ENCODE measurements around the gene CD247. TPM values are rescaled to one million over a fixed set of nuclear protein-coding genes. Genes with fewer than 3 reads are reported as not detected.

The CD247 gene
- total RNA-seq, 4 donors from 2014 or later: 2.0 to 4.7 (median 2.6) TPM

GRCh38 chr1:167463875-167464575 lies 54.3 kb downstream of the CD247 start:
- DNase-seq (ENCODE audit: low spot score) (no peak), ATAC-seq (ENCODE audit: low FRiP score) (no peak)
- TF ChIP-seq, protein P1, sequence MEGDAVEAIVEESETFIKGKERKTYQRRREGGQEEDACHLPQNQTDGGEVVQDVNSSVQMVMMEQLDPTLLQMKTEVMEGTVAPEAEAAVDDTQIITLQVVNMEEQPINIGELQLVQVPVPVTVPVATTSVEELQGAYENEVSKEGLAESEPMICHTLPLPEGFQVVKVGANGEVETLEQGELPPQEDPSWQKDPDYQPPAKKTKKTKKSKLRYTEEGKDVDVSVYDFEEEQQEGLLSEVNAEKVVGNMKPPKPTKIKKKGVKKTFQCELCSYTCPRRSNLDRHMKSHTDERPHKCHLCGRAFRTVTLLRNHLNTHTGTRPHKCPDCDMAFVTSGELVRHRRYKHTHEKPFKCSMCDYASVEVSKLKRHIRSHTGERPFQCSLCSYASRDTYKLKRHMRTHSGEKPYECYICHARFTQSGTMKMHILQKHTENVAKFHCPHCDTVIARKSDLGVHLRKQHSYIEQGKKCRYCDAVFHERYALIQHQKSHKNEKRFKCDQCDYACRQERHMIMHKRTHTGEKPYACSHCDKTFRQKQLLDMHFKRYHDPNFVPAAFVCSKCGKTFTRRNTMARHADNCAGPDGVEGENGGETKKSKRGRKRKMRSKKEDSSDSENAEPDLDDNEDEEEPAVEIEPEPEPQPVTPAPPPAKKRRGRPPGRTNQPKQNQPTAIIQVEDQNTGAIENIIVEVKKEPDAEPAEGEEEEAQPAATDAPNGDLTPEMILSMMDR (IDR thresholded peaks at IDR 0.05): no peak

- DNase-seq (ENCODE audit: low spot score): no peak
- ATAC-seq (ENCODE audit: low FRiP score): no peak
Measured at GRCh38 chr1:167463080-167463479, 55.2 kb downstream of the CD247 start.

DNA sequence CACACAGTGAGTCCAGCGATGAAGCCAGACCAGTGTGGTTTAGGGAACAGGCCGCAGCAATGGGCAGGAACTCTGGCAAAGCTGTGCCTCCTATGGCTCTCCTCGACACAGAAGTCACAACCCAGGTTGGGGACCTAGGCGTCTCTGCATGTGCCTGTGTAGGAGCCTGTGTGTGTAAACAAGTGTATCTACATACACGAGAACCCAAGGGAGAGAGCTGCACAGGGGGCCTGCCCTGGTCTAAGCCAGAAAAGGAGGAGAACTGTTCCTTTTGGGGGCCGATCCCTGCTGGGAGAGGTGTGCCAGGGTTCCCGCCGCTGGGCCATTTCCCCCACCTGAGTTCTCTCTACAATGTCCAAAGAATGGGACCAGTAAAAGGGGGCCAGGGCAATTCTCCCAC lies 56.0 kb downstream of the CD247 start:
- ATAC-seq (ENCODE audit: low FRiP score) (no peak), DNase-seq (ENCODE audit: low spot score) (no peak)
- TF ChIP-seq, protein P1 (IDR thresholded peaks at IDR 0.05): no peak

More at GRCh38 chr1:167463080-167463479, 55.2 kb downstream of the CD247 start:
- TF ChIP-seq, protein P1 (IDR thresholded peaks at IDR 0.05): no peak

DNA sequence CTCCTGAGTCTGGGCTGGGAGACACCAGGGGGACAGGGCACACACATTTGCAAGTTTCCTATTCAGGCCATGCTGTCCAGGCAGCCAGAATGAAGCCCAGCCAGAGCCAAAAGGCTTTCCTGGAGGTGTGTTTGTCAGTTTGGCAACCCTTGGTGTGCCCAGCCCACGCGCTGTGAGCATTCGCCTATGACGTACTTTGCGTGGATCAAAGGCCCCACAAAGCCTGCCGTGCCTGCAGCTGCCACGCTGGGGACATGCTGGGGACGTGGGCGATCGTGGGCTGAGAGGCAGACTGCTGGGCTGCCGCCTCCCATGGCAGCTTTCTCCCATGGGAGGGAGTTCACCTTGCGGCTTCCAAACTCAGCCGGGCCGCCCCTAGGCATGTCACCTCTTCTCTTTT lies 57.5 kb downstream of the CD247 start:
- ATAC-seq (ENCODE audit: low FRiP score) (peak; percentile 83), DNase-seq (ENCODE audit: low spot score) (no peak)
- TF ChIP-seq, protein P1 (IDR thresholded peaks at IDR 0.05): no peak

DNA sequence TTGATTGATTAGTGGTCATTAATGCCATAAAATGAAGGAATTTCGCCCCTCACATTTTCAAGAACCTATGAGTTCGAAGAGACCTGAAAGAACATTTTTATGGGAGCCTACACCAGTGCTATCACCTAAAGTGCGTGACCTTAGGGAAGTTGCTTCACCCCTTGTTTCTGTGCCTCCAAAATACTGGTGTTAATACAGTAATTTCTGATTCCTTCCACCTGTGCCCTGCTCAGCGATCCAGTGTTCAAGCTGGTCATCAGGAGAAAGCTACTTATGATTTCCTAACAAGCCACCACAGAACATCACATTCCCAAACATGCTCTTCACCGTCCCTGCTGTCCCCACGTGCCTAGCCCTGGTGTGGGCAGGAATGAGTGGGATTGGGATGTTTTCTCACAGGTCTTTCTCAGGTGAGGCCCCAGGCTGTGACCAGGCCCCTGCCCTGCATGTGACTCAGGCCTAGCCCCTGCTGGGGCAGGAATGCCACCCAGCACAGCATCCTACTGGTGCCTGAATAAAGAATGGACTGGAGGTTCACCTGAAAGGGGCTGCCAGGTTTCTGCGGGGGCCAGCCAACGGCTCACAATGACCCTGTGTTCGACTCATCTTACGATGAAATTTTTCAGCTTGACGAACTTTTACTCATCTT lies 60.3 kb downstream of the CD247 start:
- DNase-seq (ENCODE audit: low spot score) (no peak), ATAC-seq (ENCODE audit: low FRiP score) (no peak)
- TF ChIP-seq, protein P1 (IDR thresholded peaks at IDR 0.05): no peak

DNA sequence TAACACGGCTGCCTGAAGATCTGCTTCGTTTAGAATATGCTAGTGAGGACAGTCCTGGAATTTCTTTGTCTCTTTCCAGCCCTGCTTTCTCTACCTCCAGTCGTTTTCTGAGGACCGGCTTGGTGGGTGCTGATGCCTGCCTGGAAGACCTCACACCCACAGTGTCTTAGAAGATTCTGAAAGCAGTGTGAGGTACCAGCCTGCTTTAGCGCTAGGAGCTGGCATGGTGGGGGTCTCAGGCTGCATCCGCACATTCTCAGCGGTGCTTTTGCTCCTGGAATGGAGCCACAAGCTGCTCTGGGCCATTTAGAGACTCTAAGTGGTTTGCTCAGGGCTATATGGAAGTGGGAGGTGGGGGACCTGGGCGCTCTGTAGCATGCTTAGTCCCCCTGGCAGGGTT lies 61.4 kb downstream of the CD247 start:
- DNase-seq (ENCODE audit: low spot score) (no peak), ATAC-seq (ENCODE audit: low FRiP score) (no peak)
- TF ChIP-seq, protein P1 (IDR thresholded peaks at IDR 0.05): no peak

DNA sequence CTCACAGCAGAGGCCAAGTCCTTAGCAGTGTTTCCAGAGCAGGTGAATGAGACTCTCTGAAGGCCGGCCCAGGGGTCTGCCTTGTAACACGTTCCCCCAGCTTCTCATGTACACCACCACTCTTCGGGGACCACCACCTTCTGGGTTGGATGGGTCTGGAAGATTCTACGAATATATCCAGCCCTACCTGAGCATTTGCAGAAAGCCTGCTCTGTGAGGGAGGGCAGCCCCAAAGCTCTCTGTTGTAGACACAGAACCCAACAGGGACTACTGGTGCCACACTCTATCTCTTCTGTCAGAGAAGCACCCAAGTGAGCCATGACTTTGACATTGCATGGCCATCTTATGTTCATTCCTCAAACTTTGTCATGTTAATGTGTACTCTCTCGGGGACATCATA lies 61.8 kb downstream of the CD247 start:
- no peak for ATAC-seq (ENCODE audit: low FRiP score)
- TF ChIP-seq, protein P1 (IDR thresholded peaks at IDR 0.05): no peak
- DNase-seq (ENCODE audit: low spot score): no peak
